ENCODE data around the gene SMIM43. TPM values are rescaled to one million over a fixed set of nuclear protein-coding genes. Genes with fewer than 3 reads are reported as not detected.

Gene SMIM43
- polyA plus RNA-seq, 1 donor (not counting 4 experiments of a cell fraction or from before 2014, with no cell fraction given) = 0.03 TPM

- H2AFZ ChIP-seq (ENCODE audit: control insufficient read depth, low read length) = no peak overlapping the region
- H3K27ac ChIP-seq (ENCODE audit: control insufficient read depth, insufficient read depth, low read length) = no peak overlapping the region
- no peaks in the 10 kb centered on the region for H3K36me3 ChIP-seq (ENCODE audit: control insufficient read depth in 2 of 2, extremely low read depth in 1 of 2, insufficient read depth in 2 of 2, low read length in 2 of 2)
- no peaks in the 10 kb centered on the region for H3K27me3 ChIP-seq (ENCODE audit: control insufficient read depth, extremely low read depth, insufficient read depth, low read length)
- H3K4me2 ChIP-seq (ENCODE audit: control insufficient read depth, extremely low read depth, insufficient read depth, low read depth, low read length) = no peak overlapping the region
- H3K9ac ChIP-seq (ENCODE audit: control insufficient read depth, extremely low read depth, insufficient read depth, low read length) = no peak overlapping the region
- no peaks in the 10 kb centered on the region for H3K79me2 ChIP-seq (ENCODE audit: control insufficient read depth, insufficient read depth, low read length)
- H3K4me1 ChIP-seq (ENCODE audit: control insufficient read depth, extremely low read depth, insufficient read depth, low read length) = peaks cover 12% of the 10 kb centered on the region
- peaks cover 6% of the 10 kb centered on the region for H3K9me1 ChIP-seq (ENCODE audit: control insufficient read depth, extremely low read depth, insufficient read depth, low read length)
- no peak for FAIRE-seq
- DNase-seq (ENCODE audit: low read depth, low spot score) = no peak
- no peaks in the 10 kb centered on the region for H3K9me3 ChIP-seq (ENCODE audit: control insufficient read depth, low read depth, low read length)
- dilution Hi-C loops (cut with MboI; ENCODE audit: extremely low pct_ligation_motif_present, low sequenced_read_pairs) = no loop called here
- TF ChIP-seq, protein P1, sequence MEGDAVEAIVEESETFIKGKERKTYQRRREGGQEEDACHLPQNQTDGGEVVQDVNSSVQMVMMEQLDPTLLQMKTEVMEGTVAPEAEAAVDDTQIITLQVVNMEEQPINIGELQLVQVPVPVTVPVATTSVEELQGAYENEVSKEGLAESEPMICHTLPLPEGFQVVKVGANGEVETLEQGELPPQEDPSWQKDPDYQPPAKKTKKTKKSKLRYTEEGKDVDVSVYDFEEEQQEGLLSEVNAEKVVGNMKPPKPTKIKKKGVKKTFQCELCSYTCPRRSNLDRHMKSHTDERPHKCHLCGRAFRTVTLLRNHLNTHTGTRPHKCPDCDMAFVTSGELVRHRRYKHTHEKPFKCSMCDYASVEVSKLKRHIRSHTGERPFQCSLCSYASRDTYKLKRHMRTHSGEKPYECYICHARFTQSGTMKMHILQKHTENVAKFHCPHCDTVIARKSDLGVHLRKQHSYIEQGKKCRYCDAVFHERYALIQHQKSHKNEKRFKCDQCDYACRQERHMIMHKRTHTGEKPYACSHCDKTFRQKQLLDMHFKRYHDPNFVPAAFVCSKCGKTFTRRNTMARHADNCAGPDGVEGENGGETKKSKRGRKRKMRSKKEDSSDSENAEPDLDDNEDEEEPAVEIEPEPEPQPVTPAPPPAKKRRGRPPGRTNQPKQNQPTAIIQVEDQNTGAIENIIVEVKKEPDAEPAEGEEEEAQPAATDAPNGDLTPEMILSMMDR (optimal IDR thresholded peaks at IDR 0.05 in 1 of 3, IDR thresholded peaks at IDR 0.05 in 1 of 3, conservative IDR thresholded peaks at IDR 0.05 in 1 of 3; ENCODE audit: extremely low read depth in 1 of 3, insufficient read depth in 2 of 3, low read length in 3 of 3) = no peak
- TF ChIP-seq EZH2 (IDR thresholded peaks at IDR 0.05; ENCODE audit: low read length) = no peak
- H3K4me3 ChIP-seq (ENCODE audit: control insufficient read depth in 2 of 3, extremely low read depth in 1 of 3, insufficient read depth in 2 of 3, low read depth in 1 of 3, low read length in 3 of 3) = no peak overlapping the region
- no peaks in the 10 kb centered on the region for H4K20me1 ChIP-seq (ENCODE audit: control insufficient read depth, extremely low read depth, insufficient read depth, low read length)
These were observed 52.2 kb downstream of the SMIM43 start for GRCh38 chr4:121712783-121713182.

DNA sequence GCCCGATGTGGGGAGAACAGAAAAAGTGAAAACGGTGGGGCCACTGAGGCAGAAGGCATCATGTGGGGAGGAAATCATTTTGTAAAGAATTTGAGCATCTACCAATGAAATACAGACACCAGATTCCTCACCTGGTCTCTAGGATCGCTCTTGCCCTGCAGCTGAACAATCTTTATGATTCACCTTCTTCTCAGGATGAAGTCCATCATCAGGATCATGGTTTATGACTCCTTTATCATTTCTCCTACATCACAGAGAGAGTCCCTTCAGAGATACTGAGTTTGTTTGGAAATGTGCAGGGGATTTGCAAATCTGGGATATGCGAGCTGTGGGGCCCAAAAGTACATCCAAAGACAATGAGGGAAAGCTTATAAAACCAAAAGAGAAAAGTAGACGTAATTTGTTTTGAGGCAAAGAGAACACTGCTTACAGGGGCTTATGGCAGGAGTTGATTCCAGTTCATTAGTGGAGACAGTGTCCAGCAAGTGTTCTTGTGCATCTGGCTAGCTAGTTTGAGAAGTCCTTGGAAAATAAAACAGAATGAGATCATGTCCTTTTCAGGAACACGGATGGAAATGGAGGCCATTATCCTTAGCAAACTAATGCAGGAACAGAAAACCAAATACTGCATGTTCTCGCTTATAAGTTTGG, 52.8 kb downstream of the SMIM43 start:
- peak overlapping the region in 2 of 3 experiments; percentile 43 to 68 for H3K4me3 ChIP-seq (ENCODE audit: control insufficient read depth in 2 of 3, extremely low read depth in 1 of 3, insufficient read depth in 2 of 3, low read depth in 1 of 3, low read length in 3 of 3)
- no peaks in the 10 kb centered on the region for H3K27me3 ChIP-seq (ENCODE audit: control insufficient read depth, extremely low read depth, insufficient read depth, low read length)
- no peaks in the 10 kb centered on the region for H4K20me1 ChIP-seq (ENCODE audit: control insufficient read depth, extremely low read depth, insufficient read depth, low read length)
- TF ChIP-seq, protein P1 (optimal IDR thresholded peaks at IDR 0.05 in 1 of 3, IDR thresholded peaks at IDR 0.05 in 1 of 3, conservative IDR thresholded peaks at IDR 0.05 in 1 of 3; ENCODE audit: extremely low read depth in 1 of 3, insufficient read depth in 2 of 3, low read length in 3 of 3) = peak in 2 of 3 experiments; percentile 6 to 13
- no peak for TF ChIP-seq EZH2 (IDR thresholded peaks at IDR 0.05; ENCODE audit: low read length)
- DNase-seq (ENCODE audit: low read depth, low spot score) (no peak), FAIRE-seq (peak; percentile 74)
- H3K9ac ChIP-seq (ENCODE audit: control insufficient read depth, extremely low read depth, insufficient read depth, low read length) = peak overlapping the region; percentile 81
- dilution Hi-C loops (cut with MboI; ENCODE audit: extremely low pct_ligation_motif_present, low sequenced_read_pairs) = no loop called here
- peaks cover 12% of the 10 kb centered on the region for H3K4me1 ChIP-seq (ENCODE audit: control insufficient read depth, extremely low read depth, insufficient read depth, low read length)
- no peaks in the 10 kb centered on the region for H3K36me3 ChIP-seq (ENCODE audit: control insufficient read depth in 2 of 2, extremely low read depth in 1 of 2, insufficient read depth in 2 of 2, low read length in 2 of 2)
- H2AFZ ChIP-seq (ENCODE audit: control insufficient read depth, low read length) = peak overlapping the region; percentile 81
- peaks cover 6% of the 10 kb centered on the region for H3K9me1 ChIP-seq (ENCODE audit: control insufficient read depth, extremely low read depth, insufficient read depth, low read length)
- H3K27ac ChIP-seq (ENCODE audit: control insufficient read depth, insufficient read depth, low read length) = peak overlapping the region; percentile 89
- H3K9me3 ChIP-seq (ENCODE audit: control insufficient read depth, low read depth, low read length) = no peaks in the 10 kb centered on the region
- peak overlapping the region; percentile 95 for H3K4me2 ChIP-seq (ENCODE audit: control insufficient read depth, extremely low read depth, insufficient read depth, low read depth, low read length)
- no peaks in the 10 kb centered on the region for H3K79me2 ChIP-seq (ENCODE audit: control insufficient read depth, insufficient read depth, low read length)

Data from keratinocyte (primary cell).